Keratinocyte (primary cell): Measurements from ENCODE around the gene JCAD.

Experiments
- EZH2 ChIP-seq: IDR thresholded peaks from one replicate; pipeline ENCODE4 v1.6.1; 2012; ENCODE audit warnings: inconsistent platforms, mild to moderate bottlenecking, low read length, moderate library complexity
- TF ChIP-seq, protein P1 (sequence below), 3 experiments: IDR thresholded peaks in 1 of 3; conservative IDR thresholded peaks in 1 of 3; optimal IDR thresholded peaks in 1 of 3; 2 replicates in 2 of 3; 3 replicates in 1 of 3; pipeline versions ENCODE3 to v1.5.1; 2011; ENCODE audit warnings: low read length in 3 of 3, mild to moderate bottlenecking in 3 of 3, moderate library complexity in 2 of 3, control low read depth in 1 of 3, inconsistent platforms in 1 of 3; ENCODE audit not compliant: insufficient read depth in 2 of 3; ENCODE audit errors: extremely low read depth in 1 of 3

DNA sequence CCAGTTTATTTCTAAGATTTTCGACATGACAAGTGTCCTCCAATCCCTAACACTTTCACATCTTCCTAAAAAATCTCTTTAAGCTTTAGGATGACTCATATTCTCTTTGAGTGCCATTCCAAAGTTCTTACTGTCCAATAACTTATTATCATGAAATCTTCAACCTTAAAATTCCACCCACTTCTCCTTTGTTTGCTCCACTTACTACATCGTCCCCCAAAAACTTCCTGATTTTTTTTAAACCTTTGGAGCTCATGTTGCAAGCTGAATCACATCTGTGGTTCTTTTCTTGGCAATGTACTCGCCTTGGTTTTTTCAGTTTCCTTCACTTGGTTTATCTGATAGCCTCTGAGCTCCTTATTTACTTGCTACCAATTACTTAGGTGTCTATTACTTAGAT, 39.2 kb upstream of the JCAD start:
- TF ChIP-seq, protein P1, sequence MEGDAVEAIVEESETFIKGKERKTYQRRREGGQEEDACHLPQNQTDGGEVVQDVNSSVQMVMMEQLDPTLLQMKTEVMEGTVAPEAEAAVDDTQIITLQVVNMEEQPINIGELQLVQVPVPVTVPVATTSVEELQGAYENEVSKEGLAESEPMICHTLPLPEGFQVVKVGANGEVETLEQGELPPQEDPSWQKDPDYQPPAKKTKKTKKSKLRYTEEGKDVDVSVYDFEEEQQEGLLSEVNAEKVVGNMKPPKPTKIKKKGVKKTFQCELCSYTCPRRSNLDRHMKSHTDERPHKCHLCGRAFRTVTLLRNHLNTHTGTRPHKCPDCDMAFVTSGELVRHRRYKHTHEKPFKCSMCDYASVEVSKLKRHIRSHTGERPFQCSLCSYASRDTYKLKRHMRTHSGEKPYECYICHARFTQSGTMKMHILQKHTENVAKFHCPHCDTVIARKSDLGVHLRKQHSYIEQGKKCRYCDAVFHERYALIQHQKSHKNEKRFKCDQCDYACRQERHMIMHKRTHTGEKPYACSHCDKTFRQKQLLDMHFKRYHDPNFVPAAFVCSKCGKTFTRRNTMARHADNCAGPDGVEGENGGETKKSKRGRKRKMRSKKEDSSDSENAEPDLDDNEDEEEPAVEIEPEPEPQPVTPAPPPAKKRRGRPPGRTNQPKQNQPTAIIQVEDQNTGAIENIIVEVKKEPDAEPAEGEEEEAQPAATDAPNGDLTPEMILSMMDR (optimal IDR thresholded peaks at IDR 0.05 in 1 of 3, IDR thresholded peaks at IDR 0.05 in 1 of 3, conservative IDR thresholded peaks at IDR 0.05 in 1 of 3; ENCODE audit: extremely low read depth in 1 of 3, insufficient read depth in 2 of 3, low read length in 3 of 3): no peak
- TF ChIP-seq EZH2: no peak
